C4-2B (cell line): Measurements from ENCODE around the gene TGFA.

Experiments
- H3K27ac ChIP-seq: fragments of 450-650 bp; 2 replicates; pipeline ENCODE4 v1.5.1; 2017
- CTCF ChIP-seq: fragments of 450-650 bp; conservative IDR thresholded peaks from 2 replicates; pipeline ENCODE4 v1.5.1; 2017; ENCODE audit warnings: mild to moderate bottlenecking
- ZFX ChIP-seq: fragments of 450-650 bp; IDR thresholded peaks from 2 replicates; pipeline ENCODE4 v1.6.1; 2017

Gene TGFA

GRCh38 chr2:70498054-70498453, 55.6 kb downstream of the TGFA start:
- H3K27ac ChIP-seq = no peak overlapping the region
- peak; percentile 10; the same call in 1 of the 2 replicates for TF ChIP-seq CTCF
- TF ChIP-seq ZFX = no peak

GRCh38 chr2:70496819-70497218, 56.8 kb downstream of the TGFA start:
- H3K27ac ChIP-seq = no peak overlapping the region
- TF ChIP-seq ZFX (no peak), CTCF (no peak)

GRCh38 chr2:70494293-70494886, 59.2 kb downstream of the TGFA start:
- TF ChIP-seq ZFX = no peak
- TF ChIP-seq CTCF = no peak
- H3K27ac ChIP-seq = no peak overlapping the region

- no peak overlapping the region for H3K27ac ChIP-seq
- TF ChIP-seq CTCF (no peak), ZFX (no peak)
These were observed 63.2 kb downstream of the TGFA start for GRCh38 chr2:70490381-70490780.

GRCh38 chr2:70489165-70489564, 64.5 kb downstream of the TGFA start:
- no peak overlapping the region for H3K27ac ChIP-seq
- TF ChIP-seq ZFX = no peak
- no peak for TF ChIP-seq CTCF

GRCh38 chr2:70484086-70484485, 69.5 kb downstream of the TGFA start:
- no peak for TF ChIP-seq ZFX
- TF ChIP-seq CTCF = no peak
- no peak overlapping the region for H3K27ac ChIP-seq

GRCh38 chr2:70482401-70482800, 71.2 kb downstream of the TGFA start:
- no peak overlapping the region for H3K27ac ChIP-seq
- no peak for TF ChIP-seq ZFX

- no peak overlapping the region for H3K27ac ChIP-seq
- TF ChIP-seq CTCF (no peak), ZFX (no peak)
These were observed 73.2 kb downstream of the TGFA start for GRCh38 chr2:70480468-70480867.
